Ishikawa (cell line): Measurements from ENCODE around the gene ATAD3B.

Experiments used
- CEBPB ChIP-seq: IDR thresholded peaks from 2 replicates; pipeline ENCODE4 v1.6.1; 2012
- CREB1 ChIP-seq: IDR thresholded peaks from 2 replicates; pipeline ENCODE4 v1.6.1; 2012; ENCODE audit warnings: low read depth
- EGR1 ChIP-seq: IDR thresholded peaks from 2 replicates; pipeline ENCODE4 v1.6.1; 2012
- EP300 ChIP-seq: IDR thresholded peaks from 2 replicates; pipeline ENCODE4 v1.6.1; 2012; ENCODE audit warnings: borderline replicate concordance
- FOXM1 ChIP-seq: IDR thresholded peaks from 2 replicates; pipeline ENCODE4 v1.6.1; 2012; ENCODE audit warnings: low read depth, borderline replicate concordance
- MAX ChIP-seq: IDR thresholded peaks from 2 replicates; pipeline ENCODE4 v1.6.1; 2012
- NFIC ChIP-seq: IDR thresholded peaks from 2 replicates; pipeline ENCODE4 v1.6.1; 2012
- RAD21 ChIP-seq: IDR thresholded peaks from 2 replicates; pipeline ENCODE4 v1.6.1; 2012; ENCODE audit warnings: low read depth
- TAF1 ChIP-seq: IDR thresholded peaks from 2 replicates; pipeline ENCODE4 v1.6.1; 2012; ENCODE audit warnings: low read depth, mild to moderate bottlenecking
- TCF12 ChIP-seq: IDR thresholded peaks from 2 replicates; pipeline ENCODE4 v1.6.1; 2012; ENCODE audit warnings: low read depth
- TEAD4 ChIP-seq: IDR thresholded peaks from 2 replicates; pipeline ENCODE4 v1.6.1; 2012
- YY1 ChIP-seq: IDR thresholded peaks from 2 replicates; pipeline ENCODE4 v1.6.1; 2012; ENCODE audit warnings: low read depth
- ZBTB7A ChIP-seq: IDR thresholded peaks from 2 replicates; pipeline ENCODE4 v1.6.1; 2012; ENCODE audit warnings: low read depth
- TF ChIP-seq, protein P1 (sequence below): IDR thresholded peaks from 2 replicates; pipeline ENCODE4 v1.6.1; 2012; ENCODE audit warnings: low read depth, mild to moderate bottlenecking
- TF ChIP-seq, protein P2 (sequence below): IDR thresholded peaks from 2 replicates; pipeline ENCODE4 v1.6.1; 2012

Gene ATAD3B

DNA sequence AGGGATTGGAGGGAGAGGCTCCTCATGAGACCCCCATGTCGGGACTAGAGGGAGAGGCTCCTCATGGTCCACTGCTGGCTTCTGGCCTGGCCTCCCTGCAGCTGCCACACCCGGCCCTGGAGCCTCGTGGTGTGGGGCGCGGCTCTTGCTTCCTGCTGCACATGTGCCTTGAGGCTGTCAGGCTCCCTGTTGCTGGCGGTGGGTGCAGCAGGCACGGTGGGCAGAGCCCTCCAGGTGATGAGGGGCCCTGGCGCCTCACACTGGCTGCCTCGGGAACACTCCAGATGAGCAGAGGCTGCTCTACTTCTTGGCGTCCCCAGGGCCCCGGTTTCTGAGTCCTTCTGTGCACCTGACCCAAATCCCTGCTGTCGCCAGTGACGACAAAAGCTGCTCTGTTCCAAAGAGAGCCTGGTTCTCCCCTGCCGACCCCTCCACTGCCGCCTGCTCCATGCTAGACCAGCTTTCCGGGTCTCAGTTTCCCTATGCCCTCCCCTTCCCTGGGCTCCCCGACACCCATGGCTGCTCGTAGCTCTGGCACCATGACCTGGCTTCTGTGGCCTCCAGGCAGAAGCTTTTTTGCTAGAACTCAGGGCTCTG is 9.7 kb upstream of the ATAD3B start:
- no peak for TF ChIP-seq EP300
- TF ChIP-seq ZBTB7A = no peak
- TF ChIP-seq TAF1 = no peak
- no peak for TF ChIP-seq FOXM1
- TF ChIP-seq YY1 = no peak
- TF ChIP-seq EGR1 = no peak
- TF ChIP-seq, protein P1, sequence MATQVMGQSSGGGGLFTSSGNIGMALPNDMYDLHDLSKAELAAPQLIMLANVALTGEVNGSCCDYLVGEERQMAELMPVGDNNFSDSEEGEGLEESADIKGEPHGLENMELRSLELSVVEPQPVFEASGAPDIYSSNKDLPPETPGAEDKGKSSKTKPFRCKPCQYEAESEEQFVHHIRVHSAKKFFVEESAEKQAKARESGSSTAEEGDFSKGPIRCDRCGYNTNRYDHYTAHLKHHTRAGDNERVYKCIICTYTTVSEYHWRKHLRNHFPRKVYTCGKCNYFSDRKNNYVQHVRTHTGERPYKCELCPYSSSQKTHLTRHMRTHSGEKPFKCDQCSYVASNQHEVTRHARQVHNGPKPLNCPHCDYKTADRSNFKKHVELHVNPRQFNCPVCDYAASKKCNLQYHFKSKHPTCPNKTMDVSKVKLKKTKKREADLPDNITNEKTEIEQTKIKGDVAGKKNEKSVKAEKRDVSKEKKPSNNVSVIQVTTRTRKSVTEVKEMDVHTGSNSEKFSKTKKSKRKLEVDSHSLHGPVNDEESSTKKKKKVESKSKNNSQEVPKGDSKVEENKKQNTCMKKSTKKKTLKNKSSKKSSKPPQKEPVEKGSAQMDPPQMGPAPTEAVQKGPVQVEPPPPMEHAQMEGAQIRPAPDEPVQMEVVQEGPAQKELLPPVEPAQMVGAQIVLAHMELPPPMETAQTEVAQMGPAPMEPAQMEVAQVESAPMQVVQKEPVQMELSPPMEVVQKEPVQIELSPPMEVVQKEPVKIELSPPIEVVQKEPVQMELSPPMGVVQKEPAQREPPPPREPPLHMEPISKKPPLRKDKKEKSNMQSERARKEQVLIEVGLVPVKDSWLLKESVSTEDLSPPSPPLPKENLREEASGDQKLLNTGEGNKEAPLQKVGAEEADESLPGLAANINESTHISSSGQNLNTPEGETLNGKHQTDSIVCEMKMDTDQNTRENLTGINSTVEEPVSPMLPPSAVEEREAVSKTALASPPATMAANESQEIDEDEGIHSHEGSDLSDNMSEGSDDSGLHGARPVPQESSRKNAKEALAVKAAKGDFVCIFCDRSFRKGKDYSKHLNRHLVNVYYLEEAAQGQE = no peak
- TF ChIP-seq CEBPB = no peak
- TF ChIP-seq TCF12 = no peak

DNA sequence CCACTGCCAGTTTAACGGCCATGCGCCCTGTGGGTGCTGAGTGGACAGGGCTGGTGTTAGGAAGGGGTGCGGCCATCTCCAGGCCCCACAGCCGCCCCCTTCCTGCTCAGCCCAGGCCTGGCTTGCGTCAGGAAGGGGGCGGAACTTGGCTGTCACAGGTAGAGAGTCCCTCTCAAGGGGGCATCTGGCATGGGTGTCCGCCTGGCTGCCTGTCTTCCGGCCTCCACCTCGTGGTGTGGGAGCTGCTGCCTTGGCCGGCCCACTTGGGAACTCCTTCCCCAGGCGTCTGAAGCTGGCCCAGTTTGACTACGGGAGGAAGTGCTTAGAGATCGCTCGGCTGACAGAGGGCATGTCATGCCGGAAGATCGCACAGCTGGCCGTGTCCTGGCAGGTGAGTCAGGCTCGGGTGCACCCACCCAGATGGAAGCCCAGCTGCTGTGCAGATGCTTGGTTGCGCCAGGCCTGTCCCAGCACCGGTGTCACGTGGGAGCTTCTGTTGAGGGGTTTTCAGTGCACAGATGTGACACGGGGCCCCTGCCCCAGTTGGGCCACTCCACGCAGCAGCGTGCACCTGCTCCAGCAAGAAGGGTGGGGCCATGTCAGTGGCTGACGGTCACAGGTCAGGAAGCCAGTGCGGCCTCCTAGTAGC is 9.1 kb upstream of the ATAD3B start:
- peak; percentile 13; the same call in 1 of the 2 replicates for TF ChIP-seq MAX
- TF ChIP-seq ZBTB7A = no peak

DNA sequence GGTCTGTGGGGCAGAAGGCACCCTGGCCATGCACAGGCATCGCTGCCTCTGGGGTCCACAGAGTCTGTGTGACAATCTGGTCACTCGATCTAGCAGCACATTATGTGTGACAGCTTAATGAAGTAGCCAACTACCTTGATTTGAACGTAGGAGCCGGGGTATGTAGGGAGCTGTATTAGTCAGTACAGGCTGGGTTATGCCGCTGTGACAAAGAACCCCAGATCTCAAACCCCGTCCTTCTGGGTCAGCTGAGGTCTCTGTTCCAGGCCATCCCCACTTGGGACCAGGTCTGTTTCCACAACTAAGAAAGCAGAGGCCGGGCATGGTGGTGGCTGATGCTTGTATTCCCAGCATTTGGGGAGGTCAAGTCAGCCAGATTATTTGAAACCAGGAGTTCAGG is 8.3 kb upstream of the ATAD3B start:
- TF ChIP-seq MAX = no peak
- TF ChIP-seq FOXM1 = no peak
- no peak for TF ChIP-seq TCF12
- TF ChIP-seq RAD21 = no peak
- TF ChIP-seq EP300 = no peak
- TF ChIP-seq, protein P2, sequence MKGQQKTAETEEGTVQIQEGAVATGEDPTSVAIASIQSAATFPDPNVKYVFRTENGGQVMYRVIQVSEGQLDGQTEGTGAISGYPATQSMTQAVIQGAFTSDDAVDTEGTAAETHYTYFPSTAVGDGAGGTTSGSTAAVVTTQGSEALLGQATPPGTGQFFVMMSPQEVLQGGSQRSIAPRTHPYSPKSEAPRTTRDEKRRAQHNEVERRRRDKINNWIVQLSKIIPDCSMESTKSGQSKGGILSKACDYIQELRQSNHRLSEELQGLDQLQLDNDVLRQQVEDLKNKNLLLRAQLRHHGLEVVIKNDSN = no peak
- TF ChIP-seq ZBTB7A = no peak
- TF ChIP-seq, protein P1 = no peak
- TF ChIP-seq NFIC = no peak

DNA sequence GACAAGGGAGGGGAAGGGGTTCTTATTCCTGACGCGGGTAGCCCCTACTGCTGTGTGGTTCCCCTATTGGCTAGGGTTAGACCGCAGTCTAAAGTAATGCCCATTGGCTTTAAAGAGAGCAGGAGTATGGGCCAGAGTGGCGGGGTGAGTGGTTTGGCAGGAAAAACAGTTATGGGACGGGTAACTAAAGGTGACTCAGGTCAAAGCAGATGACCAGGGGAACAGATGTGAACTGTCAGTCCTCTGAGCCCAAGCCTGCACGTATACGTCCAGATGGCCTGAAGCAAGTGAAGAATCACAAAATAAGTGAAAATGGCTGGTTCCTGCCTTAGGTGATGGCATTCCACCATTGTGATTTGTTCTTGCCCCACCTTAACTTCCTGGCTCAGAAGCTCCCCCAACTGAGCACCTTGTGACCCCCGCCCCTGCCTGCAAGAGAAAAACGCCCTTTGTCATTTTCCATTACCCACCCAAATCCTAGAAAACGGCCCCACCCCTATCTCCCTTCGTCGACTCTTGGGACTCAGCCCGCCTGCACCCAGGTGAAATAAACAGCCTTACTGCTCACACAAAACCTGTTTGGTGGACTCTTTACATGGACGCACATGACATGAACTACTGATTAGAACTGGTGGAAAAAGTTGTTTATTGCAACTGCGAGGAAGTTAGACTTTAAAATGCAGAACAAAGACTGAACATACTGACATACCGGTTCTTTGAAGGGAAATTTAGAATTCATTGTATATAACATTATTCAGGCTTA is 758 bp upstream of the ATAD3B start:
- no peak for TF ChIP-seq EGR1
- no peak for TF ChIP-seq NFIC
- TF ChIP-seq TEAD4 = no peak
- no peak for TF ChIP-seq ZBTB7A
- TF ChIP-seq RAD21 = no peak
- TF ChIP-seq, protein P2 = no peak
- TF ChIP-seq EP300 = no peak
- TF ChIP-seq, protein P1 = no peak
- TF ChIP-seq CREB1 = no peak
- no peak for TF ChIP-seq TCF12
- no peak for TF ChIP-seq MAX
- no peak for TF ChIP-seq FOXM1
- TF ChIP-seq YY1 = no peak
- no peak for TF ChIP-seq TAF1
- no peak for TF ChIP-seq CEBPB
